GM12801 (cell line): Measurements from ENCODE around the gene PTPRD.

ENCODE experiments used
- TF ChIP-seq, protein P1 (sequence below): IDR thresholded peaks from one replicate; pipeline ENCODE4 v1.5.1; 2011; ENCODE audit warnings: control low read depth; ENCODE audit not compliant: insufficient read length; ENCODE audit errors: extremely low read depth

The PTPRD gene

DNA sequence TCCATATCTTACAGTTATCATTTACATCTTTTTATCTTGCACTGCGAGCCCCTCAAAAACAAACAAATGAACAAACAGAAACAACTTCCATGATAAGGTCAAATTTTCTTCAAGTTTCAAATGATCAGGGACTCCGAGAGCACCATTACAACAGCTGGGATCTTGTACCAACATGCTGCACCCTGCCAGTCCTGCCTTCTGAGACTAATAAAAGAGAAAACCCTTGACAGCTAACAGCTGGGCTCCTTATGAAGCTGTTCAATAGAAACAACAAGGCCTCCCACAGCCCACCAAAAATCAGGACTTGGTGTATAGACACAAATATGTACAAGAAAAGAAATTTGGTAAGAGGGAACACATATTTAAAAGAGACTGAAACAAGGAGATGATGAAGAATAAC, 1828.0 kb downstream of the PTPRD start:
- TF ChIP-seq, protein P1, sequence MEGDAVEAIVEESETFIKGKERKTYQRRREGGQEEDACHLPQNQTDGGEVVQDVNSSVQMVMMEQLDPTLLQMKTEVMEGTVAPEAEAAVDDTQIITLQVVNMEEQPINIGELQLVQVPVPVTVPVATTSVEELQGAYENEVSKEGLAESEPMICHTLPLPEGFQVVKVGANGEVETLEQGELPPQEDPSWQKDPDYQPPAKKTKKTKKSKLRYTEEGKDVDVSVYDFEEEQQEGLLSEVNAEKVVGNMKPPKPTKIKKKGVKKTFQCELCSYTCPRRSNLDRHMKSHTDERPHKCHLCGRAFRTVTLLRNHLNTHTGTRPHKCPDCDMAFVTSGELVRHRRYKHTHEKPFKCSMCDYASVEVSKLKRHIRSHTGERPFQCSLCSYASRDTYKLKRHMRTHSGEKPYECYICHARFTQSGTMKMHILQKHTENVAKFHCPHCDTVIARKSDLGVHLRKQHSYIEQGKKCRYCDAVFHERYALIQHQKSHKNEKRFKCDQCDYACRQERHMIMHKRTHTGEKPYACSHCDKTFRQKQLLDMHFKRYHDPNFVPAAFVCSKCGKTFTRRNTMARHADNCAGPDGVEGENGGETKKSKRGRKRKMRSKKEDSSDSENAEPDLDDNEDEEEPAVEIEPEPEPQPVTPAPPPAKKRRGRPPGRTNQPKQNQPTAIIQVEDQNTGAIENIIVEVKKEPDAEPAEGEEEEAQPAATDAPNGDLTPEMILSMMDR, result no peak

- TF ChIP-seq, protein P1, result no peak
Measured at GRCh38 chr9:8783941-8784340, 1828.9 kb downstream of the PTPRD start.

GRCh38 chr9:8782237-8782636, 1830.6 kb downstream of the PTPRD start:
- TF ChIP-seq, protein P1, result no peak

DNA sequence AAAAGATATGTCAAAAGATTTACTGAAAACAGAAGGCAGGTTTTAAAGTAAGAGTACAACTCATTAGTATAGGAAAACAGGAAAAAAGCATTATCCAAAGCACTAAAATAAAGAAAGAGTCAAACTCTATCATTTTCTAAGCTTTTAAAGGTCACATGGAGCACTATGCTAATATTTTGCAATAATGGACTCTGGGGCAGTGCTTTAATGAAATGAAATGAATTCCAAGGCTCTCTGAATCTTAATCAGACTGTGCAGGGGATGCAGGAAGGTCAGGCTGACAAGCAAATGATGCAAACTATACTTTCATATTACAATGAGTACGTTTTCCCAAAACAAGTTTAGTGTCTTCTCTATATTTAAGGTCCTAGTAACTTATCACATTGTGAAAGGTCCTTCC, 1831.3 kb downstream of the PTPRD start:
- TF ChIP-seq, protein P1, result no peak

DNA sequence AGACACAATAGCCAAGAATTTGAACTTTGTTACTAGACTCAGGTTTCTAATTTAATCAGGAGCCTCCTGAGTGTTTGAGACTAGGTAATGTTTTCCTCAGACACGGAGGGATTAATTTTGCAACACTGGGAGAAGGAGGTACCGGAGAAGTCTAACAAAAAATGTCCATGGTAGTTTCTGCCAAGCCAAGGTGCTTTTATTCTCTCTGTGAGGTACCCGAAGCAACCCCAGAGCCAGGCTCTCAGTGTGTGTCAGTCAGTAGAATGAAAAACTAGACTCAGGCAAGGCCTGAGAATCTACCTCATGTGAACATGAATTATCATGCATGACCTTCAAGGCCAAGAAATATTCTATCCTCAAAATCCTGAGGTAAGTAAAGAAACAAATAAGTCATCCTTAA, 1832.4 kb downstream of the PTPRD start:
- TF ChIP-seq, protein P1, result no peak

GRCh38 chr9:8779478-8779877, 1833.3 kb downstream of the PTPRD start:
- TF ChIP-seq, protein P1, result no peak

DNA sequence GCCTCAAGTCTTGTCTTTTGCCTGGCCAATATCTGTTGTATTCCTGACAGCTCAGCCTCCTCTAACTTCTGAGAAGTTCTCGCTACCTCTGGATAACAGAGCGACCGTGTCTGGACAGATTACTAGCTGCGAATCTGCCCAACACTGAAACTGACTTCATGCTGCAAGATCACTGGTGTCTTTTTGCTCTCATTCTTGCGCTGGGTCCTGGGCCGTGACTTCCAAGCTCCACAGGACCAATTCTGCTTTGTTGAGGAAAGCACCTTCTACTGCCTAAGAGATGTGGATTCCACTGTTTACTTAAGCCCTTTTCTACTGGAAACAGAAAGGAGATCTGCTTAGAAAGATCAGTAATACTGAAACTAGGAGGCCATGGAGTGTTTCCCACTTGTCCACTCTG, 1834.4 kb downstream of the PTPRD start:
- TF ChIP-seq, protein P1, result no peak

GRCh38 chr9:8772302-8772701, 1840.5 kb downstream of the PTPRD start:
- TF ChIP-seq, protein P1, result no peak
